DND-41 (cell line): ENCODE measurements around the gene FRRS1L.

Experiments used
- CTCF ChIP-seq: IDR thresholded peaks from 2 replicates; pipeline ENCODE4 v1.5.1; 2012; ENCODE audit warnings: borderline replicate concordance, low read length, moderate library complexity, mild to moderate bottlenecking; ENCODE audit not compliant: poor library complexity, severe bottlenecking; ENCODE audit errors: extremely low read depth
- EZH2 ChIP-seq: IDR thresholded peaks from 3 replicates; pipeline ENCODE4 v1.6.1; 2012; ENCODE audit warnings: borderline replicate concordance, low read depth, mild to moderate bottlenecking, moderate library complexity, low read length, inconsistent platforms; ENCODE audit not compliant: severe bottlenecking

GRCh38 chr9:109120204-109120789 lies 46.8 kb downstream of the FRRS1L start:
- TF ChIP-seq CTCF (no peak), EZH2 (no peak)
